Effector memory CD8-positive, alpha-beta T cell (primary cell): ENCODE data around the gene TMEM140.
A peak's percentile ranks its signal among the peaks of the same experiment; 100 is the strongest.

Experiments
- ATAC-seq: fragments of 150-1000 bp; cut with Tn5 transposase; replicated peaks from 2 replicates; pipeline ENCODE4 v1.10.0; 2021; ENCODE audit warnings: mild to moderate bottlenecking, moderate library complexity
- DNase-seq, 3 experiments: peaks; one replicate each; pipeline ENCODE4 v3.0.0; 2021
- H3K27ac Mint-ChIP-seq, 2 donors: one replicate each; pipeline ENCODE4 v1.8.0; 2022; ENCODE audit warnings: mild to moderate bottlenecking in 2 of 2, mixed read lengths in 2 of 2, moderate library complexity in 2 of 2
- H3K27me3 Mint-ChIP-seq, 2 donors: one replicate each; pipeline ENCODE4 v1.8.0; 2022; ENCODE audit warnings: mixed read lengths in 2 of 2
- H3K36me3 Mint-ChIP-seq: one replicate; pipeline ENCODE4 v1.8.0; 2022; ENCODE audit warnings: mild to moderate bottlenecking, moderate library complexity, mixed read lengths; ENCODE audit not compliant: insufficient read depth
- H3K4me1 Mint-ChIP-seq, 2 donors: one replicate each; pipeline ENCODE4 v1.8.0; 2022; ENCODE audit warnings: low read depth in 2 of 2, mixed read lengths in 2 of 2
- H3K4me3 Mint-ChIP-seq, 2 donors: one replicate each; pipeline ENCODE4 v1.8.0; 2022; ENCODE audit warnings: mild to moderate bottlenecking in 2 of 2, mixed read lengths in 2 of 2, moderate library complexity in 2 of 2
- H3K9me3 Mint-ChIP-seq, 2 donors: one replicate each; pipeline ENCODE4 v1.8.0; 2022; ENCODE audit warnings: mixed read lengths in 2 of 2

Gene TMEM140

DNA sequence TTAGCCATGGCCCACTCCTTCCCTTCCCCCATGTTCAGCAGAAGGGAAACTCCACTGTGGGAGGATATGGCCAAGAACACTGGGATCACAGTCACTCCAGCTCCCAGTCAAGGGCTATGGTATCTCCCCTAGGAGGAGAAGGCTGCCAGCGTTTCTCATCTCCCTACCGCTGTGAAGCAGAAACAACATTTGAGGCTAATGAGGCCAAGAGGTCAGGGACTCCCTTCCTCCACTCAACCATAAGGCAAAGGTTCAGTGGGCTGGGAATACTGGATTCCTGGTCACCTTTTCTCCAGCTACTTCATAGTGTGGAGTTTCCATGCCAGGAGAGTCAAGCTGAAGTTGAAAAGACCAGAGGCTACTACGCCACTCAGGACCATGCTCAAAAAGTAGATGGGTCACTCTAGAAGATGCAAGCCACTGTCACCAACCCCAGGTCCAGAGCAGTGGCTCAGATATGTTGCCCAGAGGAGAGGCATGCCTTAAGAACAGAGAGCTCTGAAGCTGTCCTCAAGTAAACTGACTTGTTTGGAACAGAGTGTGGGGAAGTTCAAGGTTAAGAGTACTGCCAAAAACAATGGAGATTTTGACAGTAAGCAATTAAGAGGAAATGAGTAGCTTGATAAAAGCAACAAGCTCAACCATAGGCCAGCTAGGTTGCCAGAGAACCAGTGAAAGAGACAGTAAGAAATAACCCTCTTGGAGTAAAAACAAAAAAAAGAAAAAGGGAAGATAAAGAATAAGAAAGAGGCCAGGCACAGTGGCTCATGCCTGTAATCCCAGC is 3.8 kb upstream of the TMEM140 start:
- Mint-ChIP-seq H3K27me3 (no peaks in the 10 kb centered on the region), H3K4me3 (peak overlapping the region in 1 of 2 donors; percentile 5), H3K4me1 (peaks cover 24 to 36% of the 10 kb centered on the region in 2 donors), H3K9me3 (no peaks in the 10 kb centered on the region), H3K27ac (peak overlapping the region in 1 of 2 donors; percentile 79), H3K36me3 (peaks cover 16% of the 10 kb centered on the region)
- ATAC-seq, result no peak
- no peak for DNase-seq

DNA sequence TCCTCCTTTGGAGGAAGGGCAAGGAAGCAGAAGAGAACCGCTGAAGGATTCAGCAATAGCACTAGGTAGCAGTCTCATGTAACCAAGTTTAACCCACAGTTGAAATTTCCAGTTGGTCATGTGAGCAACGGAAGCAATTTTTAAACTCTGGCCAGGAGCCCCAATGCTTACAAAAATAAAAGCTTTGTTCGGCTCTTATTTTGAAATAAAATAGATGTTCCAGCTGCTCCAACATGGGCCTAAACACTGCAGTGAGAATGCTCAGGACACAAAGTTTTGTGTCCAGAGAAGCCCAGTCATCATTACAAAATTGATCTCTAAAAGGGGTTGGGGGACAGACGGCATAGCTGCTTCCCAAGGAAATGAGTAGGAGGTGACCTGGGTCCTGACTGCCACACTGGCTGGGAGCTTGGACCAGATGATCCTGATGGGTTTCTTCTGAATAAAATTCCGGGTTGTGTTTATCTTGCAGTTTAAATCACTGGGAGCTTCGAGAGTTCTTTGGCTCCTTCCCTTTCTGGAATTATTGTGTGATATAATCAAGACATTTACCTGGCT is 452 bp upstream of the TMEM140 start:
- peaks cover 41 to 60% of the 10 kb centered on the region in 2 donors for H3K4me1 Mint-ChIP-seq
- peaks cover 20% of the 10 kb centered on the region for H3K36me3 Mint-ChIP-seq
- peak overlapping the region; percentile 93 to 96 for H3K27ac Mint-ChIP-seq
- peak in 1 of 3 experiments; percentile 35 for DNase-seq
- H3K27me3 Mint-ChIP-seq, result no peaks in the 10 kb centered on the region
- peak overlapping the region; percentile 78 to 84 for H3K4me3 Mint-ChIP-seq
- no peaks in the 10 kb centered on the region for H3K9me3 Mint-ChIP-seq
- peak; percentile 31 for ATAC-seq

DNA sequence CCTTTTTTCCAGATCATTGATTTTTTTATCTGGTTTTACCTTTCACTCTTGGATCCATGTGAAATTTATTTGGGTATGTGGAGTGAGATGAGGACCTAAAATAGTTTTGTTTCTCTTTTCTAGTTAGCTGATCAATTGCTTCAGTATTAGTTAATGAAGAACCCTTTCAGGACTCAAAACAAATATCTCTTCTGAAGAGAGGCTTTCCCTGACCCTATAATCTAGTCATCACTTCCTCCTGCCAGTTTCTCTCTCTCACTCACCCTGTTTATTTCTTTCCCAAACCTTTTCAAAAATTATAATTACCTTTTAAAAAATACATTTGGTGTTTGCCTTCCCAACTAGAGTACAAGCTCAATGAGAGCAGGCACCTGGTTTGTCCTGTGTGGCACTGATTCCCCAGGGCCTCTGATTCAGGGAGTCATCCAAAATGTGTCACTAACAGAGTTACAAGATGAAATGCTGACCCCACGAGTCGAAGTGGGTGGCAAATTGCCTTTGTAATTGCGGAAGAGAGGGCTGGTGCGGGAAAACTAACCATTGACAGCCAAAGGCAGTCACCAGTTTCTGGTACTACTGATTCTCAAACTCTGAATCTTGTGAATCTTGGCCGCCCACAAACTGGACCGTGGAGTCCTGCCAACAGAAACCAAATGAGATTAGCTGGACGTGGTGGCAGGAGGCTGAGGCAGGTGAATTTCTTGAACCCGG is 2.4 kb downstream of the TMEM140 start:
- Mint-ChIP-seq H3K36me3 (peaks cover 33% of the 10 kb centered on the region), H3K27me3 (no peaks in the 10 kb centered on the region), H3K4me3 (peak overlapping the region; percentile 78 to 84), H3K27ac (peak overlapping the region; percentile 51 to 96), H3K4me1 (peaks cover 52 to 69% of the 10 kb centered on the region in 2 donors), H3K9me3 (peaks cover 5 to 6% of the 10 kb centered on the region in 2 donors)
- DNase-seq, result no peak
- no peak for ATAC-seq

DNA sequence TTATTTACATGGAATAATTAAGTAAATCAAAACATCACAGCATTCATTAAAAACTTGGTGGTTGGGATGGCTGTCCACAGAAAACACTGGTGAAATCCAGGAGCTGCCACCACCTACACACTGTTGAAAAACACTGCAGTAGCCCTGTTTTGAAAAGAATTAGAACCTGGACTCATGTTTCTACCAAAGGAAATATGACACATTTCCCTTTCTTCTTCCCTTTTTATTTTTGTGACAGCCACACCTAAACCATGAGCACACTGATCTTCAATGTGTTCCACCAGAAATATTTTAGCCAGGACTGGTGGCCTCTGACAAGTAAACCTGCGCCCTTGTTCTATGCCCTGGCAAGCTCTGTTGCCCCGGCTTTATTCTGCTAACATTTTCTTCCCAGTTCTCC is 3.3 kb downstream of the TMEM140 start:
- peak overlapping the region; percentile 78 to 84 for H3K4me3 Mint-ChIP-seq
- no peaks in the 10 kb centered on the region for H3K27me3 Mint-ChIP-seq
- peaks cover 48 to 64% of the 10 kb centered on the region in 2 donors for H3K4me1 Mint-ChIP-seq
- DNase-seq, result no peak
- H3K27ac Mint-ChIP-seq, result peak overlapping the region; percentile 2 to 96
- H3K36me3 Mint-ChIP-seq, result peaks cover 33% of the 10 kb centered on the region
- H3K9me3 Mint-ChIP-seq, result peaks cover 6 to 9% of the 10 kb centered on the region in 2 donors
- ATAC-seq, result no peak

DNA sequence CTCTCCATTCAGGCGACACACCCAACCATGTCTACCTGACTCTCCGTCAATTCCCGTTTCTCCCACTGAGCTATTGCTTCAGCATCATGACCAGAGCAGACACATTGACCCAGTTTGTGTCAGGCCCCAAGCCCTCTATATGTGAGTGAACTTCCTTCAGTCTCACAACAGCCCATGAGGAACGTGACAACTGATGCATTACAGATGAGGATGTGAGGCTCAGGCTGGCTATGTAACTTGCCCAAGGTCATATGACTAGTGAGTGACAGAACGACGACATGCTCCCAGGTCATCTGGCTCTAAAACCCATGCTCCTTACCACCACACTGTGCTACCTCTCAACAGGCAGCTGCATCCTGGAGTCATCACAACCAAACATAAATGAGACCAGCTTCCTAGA is 3.7 kb downstream of the TMEM140 start:
- peaks cover 35% of the 10 kb centered on the region for H3K36me3 Mint-ChIP-seq
- peak overlapping the region; percentile 2 to 96 for H3K27ac Mint-ChIP-seq
- DNase-seq (no peak), ATAC-seq (no peak)
- H3K4me1 Mint-ChIP-seq, result peaks cover 46 to 64% of the 10 kb centered on the region in 2 donors
- H3K4me3 Mint-ChIP-seq, result peak overlapping the region; percentile 9 to 84
- no peaks in the 10 kb centered on the region for H3K27me3 Mint-ChIP-seq
- H3K9me3 Mint-ChIP-seq, result peaks cover 8 to 13% of the 10 kb centered on the region in 2 donors

DNA sequence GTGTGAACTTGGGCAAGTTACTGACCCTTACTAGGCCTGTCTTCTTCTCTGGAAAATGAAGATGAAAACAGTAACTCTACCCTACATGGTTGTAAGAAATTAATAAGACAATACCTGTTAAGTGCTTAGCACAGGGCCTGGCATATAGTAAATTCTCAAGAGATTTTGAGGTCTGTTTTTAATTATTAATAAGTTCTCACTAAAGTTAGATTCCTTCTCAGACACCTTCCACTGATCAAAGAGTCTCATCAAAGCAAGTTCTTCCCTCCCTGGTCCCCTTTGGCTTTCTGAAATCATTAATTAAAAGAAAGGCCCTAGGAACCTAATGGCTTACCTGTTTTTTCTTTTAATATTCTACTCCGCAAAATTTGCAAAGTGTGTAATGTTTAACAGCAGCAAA is 4.6 kb downstream of the TMEM140 start:
- DNase-seq (no peak), ATAC-seq (no peak)
- Mint-ChIP-seq H3K36me3 (peaks cover 38% of the 10 kb centered on the region), H3K27me3 (no peaks in the 10 kb centered on the region), H3K27ac (peak overlapping the region in 1 of 2 donors; percentile 14), H3K4me3 (peak overlapping the region; percentile 34 to 40), H3K4me1 (peaks cover 50 to 63% of the 10 kb centered on the region in 2 donors), H3K9me3 (peaks cover 8 to 20% of the 10 kb centered on the region in 2 donors)

DNA sequence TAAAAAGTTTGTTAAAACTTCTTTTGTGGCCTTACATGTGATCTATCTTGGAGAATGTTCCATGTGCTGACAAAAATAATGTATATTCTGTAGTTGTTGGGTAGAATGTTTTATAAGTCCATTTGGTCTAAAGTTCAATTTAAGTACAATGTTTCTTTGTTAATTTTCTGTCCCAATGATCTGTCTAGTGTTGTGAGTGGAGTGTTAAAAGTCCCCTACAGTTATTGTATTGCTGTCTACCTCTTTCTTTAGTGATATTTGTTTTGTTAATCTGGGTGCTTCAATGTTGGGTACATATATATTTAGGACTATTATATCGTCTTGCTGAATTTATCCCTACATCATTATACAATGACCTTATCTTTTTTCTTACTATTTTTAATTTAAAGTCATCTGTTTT is 6.9 kb downstream of the TMEM140 start:
- Mint-ChIP-seq H3K27me3 (no peaks in the 10 kb centered on the region), H3K36me3 (peaks cover 29% of the 10 kb centered on the region), H3K4me3 (peak overlapping the region in 1 of 2 donors; percentile 3), H3K9me3 (peaks cover 8 to 20% of the 10 kb centered on the region in 2 donors), H3K27ac (no peak overlapping the region), H3K4me1 (peaks cover 53 to 69% of the 10 kb centered on the region in 2 donors)
- DNase-seq (no peak), ATAC-seq (no peak)

DNA sequence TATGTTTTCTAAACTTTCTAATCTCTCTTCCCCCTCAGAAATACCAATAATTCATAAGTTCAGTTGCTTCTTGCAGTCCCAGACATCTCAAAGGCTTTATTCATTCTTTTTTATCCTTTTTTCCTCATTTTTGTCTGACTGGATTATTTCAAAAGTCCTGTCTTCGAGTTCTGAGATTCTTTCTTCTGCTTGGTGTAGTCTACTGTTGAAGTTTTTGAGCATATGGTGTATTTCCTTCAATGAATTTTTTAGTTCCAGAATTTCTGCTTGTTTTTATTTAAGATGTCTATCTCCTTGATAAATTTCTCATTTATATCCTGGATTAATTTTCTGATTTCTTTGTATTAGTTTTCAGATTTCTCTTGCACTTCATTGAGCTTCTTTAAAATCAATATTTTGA is 8.4 kb downstream of the TMEM140 start:
- H3K27ac Mint-ChIP-seq, result peak overlapping the region in 1 of 2 donors; percentile 35
- peak overlapping the region in 1 of 2 donors; percentile 35 for H3K4me3 Mint-ChIP-seq
- peaks cover 57 to 72% of the 10 kb centered on the region in 2 donors for H3K4me1 Mint-ChIP-seq
- no peaks in the 10 kb centered on the region for H3K27me3 Mint-ChIP-seq
- no peak for DNase-seq
- ATAC-seq, result no peak
- H3K36me3 Mint-ChIP-seq, result peaks cover 36% of the 10 kb centered on the region
- H3K9me3 Mint-ChIP-seq, result peaks cover 8 to 20% of the 10 kb centered on the region in 2 donors

DNA sequence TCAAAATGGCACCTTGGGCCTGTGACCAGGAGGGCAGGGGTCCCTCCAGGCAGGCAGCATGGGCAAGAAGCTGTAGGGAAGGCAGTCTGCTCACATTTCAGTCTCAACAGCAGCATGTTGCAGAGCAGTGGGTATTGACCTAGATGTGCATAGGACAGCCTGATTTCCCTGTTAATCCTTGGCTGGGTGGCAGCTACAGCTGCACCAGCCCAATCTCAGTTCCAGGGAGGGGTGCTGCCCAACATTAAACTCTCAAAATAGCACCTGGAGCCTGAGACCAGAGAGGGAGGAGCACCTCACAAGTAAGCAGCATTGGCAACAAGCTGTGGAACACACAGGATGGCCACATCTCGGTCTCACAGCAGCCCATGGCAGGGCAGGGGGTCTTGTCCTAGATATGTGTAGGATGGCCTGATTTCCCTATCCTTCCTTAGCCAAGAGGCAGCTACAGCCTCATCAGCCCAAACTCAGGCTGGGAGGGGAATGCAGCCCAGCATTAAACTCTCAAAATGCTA is 10.3 kb downstream of the TMEM140 start:
- Mint-ChIP-seq H3K9me3 (peaks cover 6 to 20% of the 10 kb centered on the region in 2 donors), H3K36me3 (peaks cover 34% of the 10 kb centered on the region), H3K4me1 (peaks cover 57 to 71% of the 10 kb centered on the region in 2 donors), H3K27me3 (no peaks in the 10 kb centered on the region), H3K4me3 (peak overlapping the region in 1 of 2 donors; percentile 18), H3K27ac (peak overlapping the region; percentile 88 to 96)
- DNase-seq (no peak), ATAC-seq (no peak)

DNA sequence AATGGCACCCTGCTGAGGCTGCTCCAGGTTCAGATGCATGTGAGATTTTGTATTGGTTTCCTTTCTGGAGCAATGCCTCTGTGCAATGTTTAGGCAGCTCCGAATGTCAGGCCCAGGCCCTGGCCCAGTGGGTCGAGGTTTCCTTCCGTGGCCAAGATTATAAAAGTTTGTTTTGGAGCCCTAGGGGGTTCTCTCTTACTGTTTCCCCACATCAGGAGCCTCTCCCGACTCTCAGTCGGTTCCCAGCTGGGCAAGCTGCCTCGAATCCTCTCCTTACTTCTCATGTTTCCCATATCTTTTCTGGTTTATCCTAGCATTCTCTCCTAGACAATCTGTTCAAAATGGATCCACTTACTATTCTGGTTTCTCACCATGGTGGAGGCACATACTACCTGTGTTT is 11.0 kb downstream of the TMEM140 start:
- ATAC-seq, result no peak
- Mint-ChIP-seq H3K9me3 (peaks cover 5 to 20% of the 10 kb centered on the region in 2 donors), H3K4me3 (no peak overlapping the region)

DNA sequence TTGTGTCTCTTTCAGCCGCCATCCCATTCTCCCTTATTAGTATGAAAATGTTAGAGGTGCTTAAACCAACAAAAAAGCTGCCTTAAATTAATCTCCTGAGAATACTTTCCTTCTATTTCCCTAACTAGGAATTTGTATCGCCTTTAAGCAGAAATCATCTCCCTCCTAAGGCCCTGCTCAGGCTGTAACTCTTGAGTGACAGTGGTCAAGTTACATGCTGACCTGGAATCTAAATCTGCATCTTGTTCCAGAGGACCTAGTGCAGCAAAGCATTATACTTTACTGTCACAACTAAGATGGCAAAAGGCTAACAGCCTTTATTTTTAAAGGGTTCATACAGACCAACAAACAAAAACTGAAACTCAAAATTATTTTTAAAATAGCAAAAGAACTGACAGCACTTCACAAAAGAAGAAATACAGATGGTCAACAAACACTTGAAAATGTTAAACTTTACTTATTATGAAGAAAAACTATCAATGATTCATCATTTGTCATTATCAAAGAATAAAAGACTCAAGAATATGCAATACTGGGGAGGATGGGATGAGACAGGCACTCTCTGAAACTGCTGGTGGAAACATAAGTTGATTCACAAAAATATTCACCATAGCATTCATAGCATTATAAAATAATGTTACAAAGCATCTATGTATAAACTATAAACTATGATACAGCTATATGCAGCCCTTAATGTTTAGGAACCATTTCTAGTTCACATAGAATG is 11.7 kb downstream of the TMEM140 start:
- peak overlapping the region; percentile 88 to 96 for H3K27ac Mint-ChIP-seq
- peaks cover 3 to 20% of the 10 kb centered on the region in 2 donors for H3K9me3 Mint-ChIP-seq
- peaks cover 55 to 67% of the 10 kb centered on the region in 2 donors for H3K4me1 Mint-ChIP-seq
- peak; percentile 3 for ATAC-seq
- peak overlapping the region; percentile 27 to 64 for H3K4me3 Mint-ChIP-seq
- no peak for DNase-seq
- H3K36me3 Mint-ChIP-seq, result peaks cover 40% of the 10 kb centered on the region
- no peaks in the 10 kb centered on the region for H3K27me3 Mint-ChIP-seq

More for the DNA sequence above, 11.0 kb downstream of the TMEM140 start:
- peaks cover 35% of the 10 kb centered on the region for H3K36me3 Mint-ChIP-seq
- DNase-seq, result no peak
- peaks cover 56 to 71% of the 10 kb centered on the region in 2 donors for H3K4me1 Mint-ChIP-seq
- no peaks in the 10 kb centered on the region for H3K27me3 Mint-ChIP-seq
- H3K27ac Mint-ChIP-seq, result peak overlapping the region; percentile 88 to 96

DNA sequence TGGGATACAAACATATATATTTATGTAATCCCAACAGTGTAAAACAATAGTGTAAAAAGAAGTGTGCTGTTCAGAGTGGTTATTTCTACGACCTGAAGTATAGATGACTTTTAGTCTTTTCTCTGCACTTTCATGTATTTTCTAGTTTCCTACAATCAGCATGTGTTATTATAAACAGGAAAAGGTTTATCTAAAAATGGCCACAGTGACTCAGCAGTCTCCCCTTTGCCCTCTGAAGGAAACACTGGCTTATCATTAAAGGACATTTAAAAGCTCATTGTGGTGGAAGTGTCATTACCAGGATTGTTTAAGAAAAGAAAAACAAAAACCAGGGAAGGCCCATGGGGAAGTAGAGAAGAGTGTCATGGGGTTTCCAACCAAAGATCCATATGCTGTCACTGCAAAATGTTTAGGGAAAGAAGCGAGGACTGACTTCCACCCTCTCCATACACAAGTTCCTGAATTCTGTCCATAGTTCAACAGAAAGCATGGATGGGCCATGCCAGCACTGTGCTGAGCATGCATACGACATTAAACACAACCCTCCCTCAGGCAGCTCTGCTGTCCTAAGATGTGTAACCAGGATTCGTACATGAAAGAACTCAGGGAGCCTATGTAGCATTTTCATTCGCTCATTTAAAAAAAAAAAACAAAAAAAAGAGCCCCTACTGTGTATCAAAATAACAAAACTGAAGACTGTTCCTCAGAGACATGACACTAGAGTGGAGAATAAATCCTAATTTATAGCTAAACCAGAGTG is 12.4 kb downstream of the TMEM140 start:
- H3K27ac Mint-ChIP-seq, result peak overlapping the region; percentile 88 to 96
- H3K9me3 Mint-ChIP-seq, result peaks cover 3 to 14% of the 10 kb centered on the region in 2 donors
- peaks cover 43% of the 10 kb centered on the region for H3K36me3 Mint-ChIP-seq
- peak overlapping the region; percentile 17 to 64 for H3K4me3 Mint-ChIP-seq
- DNase-seq (no peak), ATAC-seq (peak; percentile 58)
- peaks cover 56 to 65% of the 10 kb centered on the region in 2 donors for H3K4me1 Mint-ChIP-seq
- no peaks in the 10 kb centered on the region for H3K27me3 Mint-ChIP-seq
